NCI-H2227 (cell line): Measurements from ENCODE around the gene ANKRD24.
A peak's percentile ranks its signal among the peaks of the same experiment; 100 is the strongest.
"Not testable (repeated sequence)": the region's sequence is repeated elsewhere in the genome, so short reads cannot be mapped to it uniquely, and the experiment has no call there.

Experiments
- DNase-seq: peaks from one replicate; lab custom pipeline; 2025; ENCODE audit not compliant: unreplicated experiment; lab: John Stamatoyannopoulos, UW

The ANKRD24 gene

GRCh38 chr19:4197625-4198466 is 15.4 kb downstream of the ANKRD24 start:
- peak; percentile 75 for DNase-seq

GRCh38 chr19:4198467-4199126 is 16.1 kb downstream of the ANKRD24 start:
- DNase-seq = no peak

GRCh38 chr19:4199699-4200293 is 17.3 kb downstream of the ANKRD24 start:
- no peak for DNase-seq

- no peak for DNase-seq
These were observed 18.6 kb downstream of the ANKRD24 start for GRCh38 chr19:4200940-4201542.

GRCh38 chr19:4201798-4202197 is 19.3 kb downstream of the ANKRD24 start:
- DNase-seq = no peak

GRCh38 chr19:4206818-4207484 is 24.5 kb downstream of the ANKRD24 start:
- no peak for DNase-seq

- DNase-seq = peak; percentile 19
These were observed 26.1 kb downstream of the ANKRD24 start for GRCh38 chr19:4208385-4209094.

GRCh38 chr19:4210166-4210731 is 27.8 kb downstream of the ANKRD24 start:
- DNase-seq = no peak

- DNase-seq = no peak
These were observed 30.6 kb downstream of the ANKRD24 start for GRCh38 chr19:4213116-4213515.

GRCh38 chr19:4215807-4216206 is 33.3 kb downstream of the ANKRD24 start:
- DNase-seq = no peak

- DNase-seq = no peak
These were observed 34.4 kb downstream of the ANKRD24 start for GRCh38 chr19:4216846-4217245.

- no peak for DNase-seq
These were observed 35.2 kb downstream of the ANKRD24 start for GRCh38 chr19:4217429-4218264.

- not testable (repeated sequence) for DNase-seq
These were observed 36.0 kb downstream of the ANKRD24 start for GRCh38 chr19:4218523-4218922.

GRCh38 chr19:4220188-4220587 is 37.7 kb downstream of the ANKRD24 start:
- DNase-seq = no peak

- DNase-seq = no peak
These were observed 42.0 kb downstream of the ANKRD24 start for GRCh38 chr19:4224470-4224869.

GRCh38 chr19:4225885-4226284 is 43.4 kb downstream of the ANKRD24 start:
- DNase-seq = no peak

GRCh38 chr19:4227771-4228170 is 45.3 kb downstream of the ANKRD24 start:
- no peak for DNase-seq

GRCh38 chr19:4228765-4229178 is 46.3 kb downstream of the ANKRD24 start:
- DNase-seq = no peak
